ENCODE results near the gene STAG1.

DNA sequence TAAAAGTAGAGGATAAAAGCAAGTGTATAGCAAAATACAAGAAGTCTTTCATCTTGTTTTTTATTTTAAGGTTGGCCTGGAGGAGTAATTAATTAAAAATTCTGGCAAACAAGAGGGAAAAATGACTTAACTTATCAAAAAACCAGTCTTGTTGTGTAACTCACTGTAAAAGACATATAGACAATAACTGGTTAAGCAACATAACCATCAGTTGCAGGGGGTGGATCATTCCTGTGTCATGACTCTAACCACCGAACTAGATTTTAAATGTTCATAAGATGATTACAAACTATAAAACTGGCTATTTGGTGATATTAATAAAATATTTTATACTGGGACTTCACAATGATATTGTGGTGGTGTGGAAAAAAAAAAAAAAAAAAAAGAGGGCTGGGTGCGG, 130.6 kb downstream of the STAG1 start:
- TF ChIP-seq POLR2AphosphoS5 (IDR thresholded peaks at IDR 0.05; ENCODE audit: low read depth, low read length) (no peak), POLR2A (IDR thresholded peaks at IDR 0.05; ENCODE audit: low read depth, low read length) (no peak)

Measured in GM12891 (cell line).